NCI-H345 (cell line): ENCODE measurements around the gene ARHGDIA.
"Not testable (repeated sequence)": the region's sequence is repeated elsewhere in the genome, so short reads cannot be mapped to it uniquely, and the experiment has no call there.

Experiments
- DNase-seq: peaks from one replicate; lab custom pipeline; 2025; lab: John Stamatoyannopoulos, UW

ARHGDIA gene

DNA sequence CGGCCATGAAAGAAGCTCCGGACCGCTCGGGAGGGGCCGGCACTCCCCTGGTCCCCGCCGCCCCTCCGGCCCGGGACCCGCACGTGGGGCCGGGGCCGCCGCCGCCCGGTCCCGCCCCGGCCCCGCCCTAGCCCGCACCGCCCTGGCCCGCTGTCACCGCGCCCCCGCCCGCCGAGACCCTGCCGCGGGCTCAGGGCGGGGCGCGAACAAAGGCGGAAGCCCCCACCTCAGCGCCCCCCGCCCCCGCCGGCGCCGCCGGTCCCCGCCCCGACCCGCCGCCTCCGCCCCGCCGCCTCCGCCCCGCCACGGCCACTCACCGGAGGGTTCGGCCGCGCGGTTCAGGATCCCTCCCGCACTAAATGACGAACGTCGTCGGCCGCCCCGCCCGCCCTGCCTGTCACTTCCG lies at the start of gene ARHGDIA:
Gene ARHGDIA, minus strand, starts transcription at position 357 of the 406 bp plus-strand sequence. CDS start 1,407 bp downstream, outside the sequence.
- no peak for DNase-seq

GRCh38 chr17:81918832-81919545 lies 47.9 kb upstream of the ARHGDIA start:
- no peak for DNase-seq

GRCh38 chr17:81918333-81918669 lies 47.2 kb upstream of the ARHGDIA start:
- DNase-seq, result not testable (repeated sequence)

DNA sequence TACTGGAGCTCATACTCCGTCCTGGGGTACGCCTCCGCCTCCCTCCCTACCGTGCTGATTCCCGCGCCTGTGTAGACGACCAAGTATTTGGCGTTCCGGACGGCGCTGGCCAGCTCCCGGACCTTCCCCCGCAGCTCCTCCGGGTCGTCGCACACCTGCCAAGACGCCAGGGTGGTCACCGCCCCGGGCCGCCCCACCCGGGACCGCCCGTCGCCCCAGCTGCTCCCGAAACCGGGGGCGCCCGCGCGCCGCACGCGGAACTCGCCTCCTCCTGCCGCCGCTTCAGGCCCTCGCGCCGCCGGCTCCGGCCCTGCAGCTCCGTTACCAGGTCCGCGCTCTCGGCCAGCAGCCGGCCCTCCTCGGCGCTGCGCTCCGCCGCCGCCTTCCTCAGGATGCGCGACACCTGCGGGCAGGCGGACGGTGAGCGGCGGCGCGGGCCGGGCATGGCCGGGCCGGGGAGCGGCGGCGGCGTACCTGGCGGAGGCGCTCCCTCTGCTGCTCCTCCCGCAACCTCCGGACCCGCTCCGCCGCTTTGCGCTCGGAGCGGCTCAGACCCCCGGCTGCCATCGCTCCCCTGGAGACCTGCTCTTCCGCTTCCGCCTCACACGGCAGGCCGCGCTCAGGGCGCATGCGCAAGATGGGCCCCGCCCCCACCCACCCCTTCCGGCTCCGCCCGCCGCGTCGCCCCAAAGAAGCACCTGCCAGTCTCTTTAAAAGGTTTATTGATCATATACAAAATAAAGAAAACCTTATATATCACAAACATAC lies 46.6 kb upstream of the ARHGDIA start, which contains the start of gene SIRT7:
Gene SIRT7, minus strand, starts transcription at position 612 of the 768 bp plus-strand sequence. Its CDS starts 45 bp downstream, at position 567.
- peak; percentile 90 for DNase-seq

DNA sequence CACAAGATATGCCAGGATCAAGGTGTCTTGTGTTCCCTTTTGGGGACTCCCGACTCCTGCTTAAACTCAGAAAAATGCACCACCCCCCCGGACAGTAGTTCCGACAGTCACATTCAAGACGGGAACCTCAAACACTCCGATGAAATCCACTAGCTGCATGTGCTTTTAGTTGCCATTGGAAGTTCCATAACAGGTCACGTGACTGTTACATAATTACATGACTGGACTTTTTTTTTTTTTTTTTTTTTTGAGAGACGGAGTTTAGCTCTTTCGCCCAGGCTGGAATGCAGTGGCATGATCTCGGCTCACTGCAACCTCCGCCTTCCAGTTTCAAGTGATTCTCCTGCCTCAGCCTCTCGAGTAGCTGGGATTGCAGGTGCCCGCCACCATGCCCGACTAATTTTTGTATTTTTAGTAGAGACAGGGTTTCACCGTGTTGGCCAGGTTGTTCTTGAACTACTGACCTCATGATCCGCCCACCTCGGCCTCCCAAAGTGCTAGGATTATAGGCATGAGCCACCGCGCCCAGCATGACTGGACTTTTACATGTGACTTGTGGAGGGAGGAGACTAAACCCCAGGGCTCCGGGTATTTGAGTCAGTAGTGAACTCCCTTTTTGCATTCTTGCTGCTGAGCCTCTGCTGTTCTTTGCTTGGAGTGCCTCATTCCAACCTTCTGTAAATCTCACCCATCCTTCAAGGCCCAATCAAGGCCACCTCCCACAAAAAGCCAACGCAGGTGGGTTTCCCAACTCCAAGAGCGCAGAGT lies 45.3 kb upstream of the ARHGDIA start:
- DNase-seq, result no peak

DNA sequence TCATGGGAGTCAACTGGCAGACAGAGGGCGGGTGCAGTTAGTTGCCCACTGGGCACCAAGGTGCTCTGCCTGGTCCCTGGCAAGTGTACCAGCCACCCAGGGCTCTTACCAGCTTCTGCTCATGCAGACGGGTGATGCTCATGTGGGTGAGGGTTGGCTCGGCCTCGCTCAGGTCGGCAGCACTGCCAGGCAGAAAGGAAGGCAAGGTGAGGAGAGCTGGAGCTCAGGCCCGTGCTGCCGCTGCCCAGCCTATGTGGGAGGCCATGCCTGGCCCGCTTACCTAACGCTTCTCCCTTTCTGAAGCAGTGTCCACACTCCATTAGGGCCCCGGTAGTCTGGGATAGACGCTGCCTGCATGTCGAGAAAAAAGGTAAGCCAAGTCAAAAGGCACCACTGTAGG lies 44.2 kb upstream of the ARHGDIA start:
- no peak for DNase-seq

- DNase-seq, result no peak
Measured at GRCh38 chr17:81914103-81914850, 43.1 kb upstream of the ARHGDIA start.

DNA sequence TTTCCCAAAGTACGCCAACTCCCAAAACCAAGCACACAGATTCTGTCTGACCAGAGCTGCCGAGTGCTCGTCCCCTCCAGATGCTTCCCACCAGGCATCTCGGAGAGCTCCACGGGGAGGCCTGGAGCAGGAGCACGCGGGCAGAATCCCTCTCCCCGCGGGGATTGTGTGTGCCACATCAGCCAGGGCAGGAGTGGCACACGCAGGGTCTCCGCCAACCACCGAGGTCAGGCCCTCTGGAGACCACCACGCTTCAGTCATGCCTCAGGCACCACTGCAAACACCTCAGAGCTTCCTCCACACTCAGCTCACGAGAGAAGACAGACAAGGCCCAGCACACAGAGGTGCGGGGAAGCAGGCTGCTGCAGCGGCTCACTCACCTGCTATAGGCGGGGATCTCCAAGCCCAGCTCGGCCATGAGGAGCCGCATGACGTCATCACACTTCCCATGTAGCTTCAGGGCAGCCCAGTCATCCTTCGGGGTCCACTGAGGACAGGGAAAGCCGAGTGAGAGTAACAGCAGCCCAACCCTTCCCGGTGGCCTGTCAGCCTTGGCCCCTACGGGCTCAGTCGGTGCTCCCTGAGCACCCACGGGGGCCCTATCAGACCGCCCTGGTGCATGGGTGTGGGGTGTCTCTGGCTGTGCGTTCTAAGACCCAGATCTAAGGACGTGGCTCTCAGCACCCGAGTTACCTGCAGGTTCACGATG lies 42.4 kb upstream of the ARHGDIA start:
- no peak for DNase-seq

- DNase-seq, result no peak
Measured at GRCh38 chr17:81912441-81913309, 41.5 kb upstream of the ARHGDIA start.

DNA sequence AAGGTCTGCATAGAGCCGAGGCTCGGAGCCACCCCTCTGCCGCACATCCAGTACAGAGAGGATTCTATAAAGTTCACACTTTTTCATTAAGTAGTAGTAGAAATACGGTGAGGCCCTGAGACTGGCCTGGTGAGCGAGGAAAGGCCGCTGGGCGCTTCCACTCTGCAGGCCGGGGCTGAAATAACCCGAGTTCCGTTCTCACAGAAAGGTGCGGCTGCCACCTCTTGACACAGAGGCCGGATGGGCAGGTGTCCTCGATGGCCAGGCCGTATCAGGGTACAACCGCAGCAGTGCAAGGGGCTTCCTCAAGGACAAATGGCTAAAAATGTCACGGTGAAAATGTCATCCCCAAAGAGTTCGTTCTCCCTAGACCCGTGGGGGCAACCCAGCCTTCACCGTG lies 40.8 kb upstream of the ARHGDIA start:
- DNase-seq, result no peak

DNA sequence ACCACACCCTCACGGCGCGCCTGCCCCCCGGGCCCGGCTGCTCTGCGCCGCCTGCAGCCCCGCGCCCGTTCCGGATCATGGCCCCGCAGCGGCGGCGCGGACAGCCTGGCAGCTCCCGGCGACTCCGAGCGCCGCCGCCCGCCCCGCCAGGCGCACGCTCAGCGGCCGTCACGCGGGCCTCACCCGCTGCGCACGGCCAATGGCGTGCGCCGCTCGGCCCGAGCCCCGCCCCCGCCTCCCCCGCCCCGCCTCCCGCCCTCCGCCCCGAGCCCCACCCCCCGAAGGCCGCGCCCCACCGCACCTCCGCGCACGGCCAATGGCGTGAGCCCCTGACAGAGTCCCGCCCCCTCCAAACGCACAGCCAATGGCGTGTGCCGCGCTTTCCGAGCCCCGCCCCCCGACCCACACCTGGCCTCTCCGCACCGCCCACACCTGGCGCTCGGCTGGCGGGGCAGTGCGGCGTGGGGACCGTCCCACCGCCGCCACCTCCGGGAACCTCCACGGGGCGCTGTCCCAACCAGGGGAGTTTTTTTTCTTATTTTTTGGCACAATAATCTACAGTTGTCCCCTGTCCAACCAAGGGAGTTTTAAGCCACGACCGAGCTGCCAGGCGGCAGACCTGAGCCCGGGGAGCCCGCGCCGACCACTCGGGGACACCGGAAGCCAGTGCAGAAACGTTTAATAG lies 40.3 kb upstream of the ARHGDIA start, which contains the start of gene PCYT2:
Gene PCYT2, minus strand, starts transcription at position 123 of the 685 bp plus-strand sequence. Its CDS starts 44 bp downstream, at position 79.
- DNase-seq, result peak; percentile 98

DNA sequence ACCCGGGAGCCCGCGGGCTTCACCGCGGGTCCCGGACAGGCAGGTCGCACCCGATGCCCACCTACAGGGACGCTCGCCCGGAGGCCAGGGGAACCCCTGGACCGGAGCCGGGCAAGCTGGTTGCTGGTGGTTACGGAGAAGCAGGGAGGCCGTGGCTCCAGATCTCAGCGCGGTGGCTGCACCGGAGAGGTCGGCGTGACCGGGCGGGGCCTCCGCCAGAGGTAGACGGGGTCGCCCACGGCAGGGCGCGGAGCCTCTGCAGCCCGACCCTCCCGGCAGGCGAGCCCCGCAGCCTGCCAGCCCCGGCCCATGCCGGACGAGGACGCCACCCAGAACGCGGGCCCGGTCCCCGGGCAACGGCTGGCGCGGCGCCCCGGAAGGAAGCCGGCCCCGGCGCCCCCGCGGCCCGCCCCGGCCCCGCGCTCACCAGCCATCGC lies 39.7 kb upstream of the ARHGDIA start:
- peak; percentile 36 for DNase-seq

- no peak for DNase-seq
Measured at GRCh38 chr17:81909966-81910839, 39.1 kb upstream of the ARHGDIA start.

GRCh38 chr17:81909231-81909630 lies 38.1 kb upstream of the ARHGDIA start:
- DNase-seq, result no peak

DNA sequence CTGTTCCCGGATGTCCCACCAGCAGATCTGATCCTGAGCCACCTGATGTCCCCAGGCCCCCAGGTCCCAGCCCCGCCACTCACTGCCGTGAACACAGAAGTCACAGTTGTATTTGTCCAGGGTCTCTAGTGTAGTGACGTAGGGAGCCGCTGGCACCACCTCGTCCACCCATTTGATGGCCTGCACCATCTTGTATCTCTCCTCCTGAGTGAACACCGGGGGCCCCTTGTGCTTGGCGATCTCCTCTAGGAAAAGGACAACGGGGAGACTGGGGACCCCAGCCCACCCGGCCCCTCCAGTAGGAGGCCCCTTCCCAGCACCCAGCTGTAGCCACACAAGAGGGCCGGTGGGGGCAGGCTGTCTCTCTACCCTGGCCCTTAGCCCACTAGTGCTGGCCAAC lies 37.7 kb upstream of the ARHGDIA start:
- no peak for DNase-seq

GRCh38 chr17:81907219-81908145 lies 36.3 kb upstream of the ARHGDIA start:
- no peak for DNase-seq

- DNase-seq, result no peak
Measured at GRCh38 chr17:81906476-81907218, 35.5 kb upstream of the ARHGDIA start.
